Measurements from ENCODE around the gene DMRT3.

DMRT3 gene

GRCh38 chr9:948497-948896 lies 28.0 kb upstream of the DMRT3 start:
- no peak overlapping the region for H3K9ac ChIP-seq
- no peaks in the 10 kb centered on the region for H4K20me1 ChIP-seq (ENCODE audit: insufficient read depth)
- no peaks in the 10 kb centered on the region for H3K27me3 ChIP-seq (ENCODE audit: insufficient read depth, low read depth)
- no peak overlapping the region for H3K4me2 ChIP-seq
- H3K36me3 ChIP-seq (ENCODE audit: insufficient read depth), result no peaks in the 10 kb centered on the region
- H2AFZ ChIP-seq (ENCODE audit: low read depth), result no peak overlapping the region
- H3K79me2 ChIP-seq (ENCODE audit: insufficient read depth, low read depth), result no peaks in the 10 kb centered on the region
- TF ChIP-seq, protein P1, sequence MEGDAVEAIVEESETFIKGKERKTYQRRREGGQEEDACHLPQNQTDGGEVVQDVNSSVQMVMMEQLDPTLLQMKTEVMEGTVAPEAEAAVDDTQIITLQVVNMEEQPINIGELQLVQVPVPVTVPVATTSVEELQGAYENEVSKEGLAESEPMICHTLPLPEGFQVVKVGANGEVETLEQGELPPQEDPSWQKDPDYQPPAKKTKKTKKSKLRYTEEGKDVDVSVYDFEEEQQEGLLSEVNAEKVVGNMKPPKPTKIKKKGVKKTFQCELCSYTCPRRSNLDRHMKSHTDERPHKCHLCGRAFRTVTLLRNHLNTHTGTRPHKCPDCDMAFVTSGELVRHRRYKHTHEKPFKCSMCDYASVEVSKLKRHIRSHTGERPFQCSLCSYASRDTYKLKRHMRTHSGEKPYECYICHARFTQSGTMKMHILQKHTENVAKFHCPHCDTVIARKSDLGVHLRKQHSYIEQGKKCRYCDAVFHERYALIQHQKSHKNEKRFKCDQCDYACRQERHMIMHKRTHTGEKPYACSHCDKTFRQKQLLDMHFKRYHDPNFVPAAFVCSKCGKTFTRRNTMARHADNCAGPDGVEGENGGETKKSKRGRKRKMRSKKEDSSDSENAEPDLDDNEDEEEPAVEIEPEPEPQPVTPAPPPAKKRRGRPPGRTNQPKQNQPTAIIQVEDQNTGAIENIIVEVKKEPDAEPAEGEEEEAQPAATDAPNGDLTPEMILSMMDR (conservative IDR thresholded peaks at IDR 0.05; ENCODE audit: low read depth, low read length), result no peak
- no peak overlapping the region for H3K4me3 ChIP-seq (IDR thresholded peaks at IDR 0.05; ENCODE audit: insufficient read depth, low read depth, low read length)
- no peak overlapping the region for H3K27ac ChIP-seq
- no peaks in the 10 kb centered on the region for H3K4me1 ChIP-seq (ENCODE audit: low read depth, poor library complexity, severe bottlenecking)

- TF ChIP-seq, protein P1 (conservative IDR thresholded peaks at IDR 0.05; ENCODE audit: low read depth, low read length), result no peak
- Histone ChIP-seq H3K27ac (no peak overlapping the region), H3K27me3 (ENCODE audit: insufficient read depth, low read depth) (no peaks in the 10 kb centered on the region), H3K79me2 (ENCODE audit: insufficient read depth, low read depth) (no peaks in the 10 kb centered on the region), H2AFZ (ENCODE audit: low read depth) (no peak overlapping the region), H3K4me2 (no peak overlapping the region), H3K4me3 (IDR thresholded peaks at IDR 0.05; ENCODE audit: insufficient read depth, low read depth, low read length) (no peak overlapping the region), H3K4me1 (ENCODE audit: low read depth, poor library complexity, severe bottlenecking) (no peaks in the 10 kb centered on the region), H4K20me1 (ENCODE audit: insufficient read depth) (no peaks in the 10 kb centered on the region), H3K9ac (no peak overlapping the region), H3K36me3 (ENCODE audit: insufficient read depth) (no peaks in the 10 kb centered on the region)
Measured at GRCh38 chr9:950139-950538, 26.3 kb upstream of the DMRT3 start.

DNA sequence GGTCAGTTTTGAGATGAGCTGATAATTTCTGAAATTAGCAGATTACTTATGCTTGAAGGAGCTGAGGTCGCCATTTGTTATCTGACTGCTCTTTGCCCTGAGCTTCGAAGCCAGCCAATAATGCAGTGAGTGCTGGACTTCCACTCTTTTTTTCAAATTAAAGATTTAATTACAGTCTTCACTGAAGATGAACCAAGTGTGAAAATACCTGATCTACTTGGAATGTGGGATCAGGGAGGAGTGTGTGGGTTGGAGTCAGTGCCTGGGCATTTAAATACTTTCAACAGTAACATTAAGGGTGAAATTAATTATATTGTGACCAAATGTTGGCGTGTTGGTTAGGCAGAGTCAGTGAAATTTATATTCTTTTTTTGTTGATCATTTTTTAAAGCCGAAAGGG lies 23.9 kb upstream of the DMRT3 start:
- H3K36me3 ChIP-seq (ENCODE audit: insufficient read depth), result no peaks in the 10 kb centered on the region
- H3K27me3 ChIP-seq (ENCODE audit: insufficient read depth, low read depth), result no peaks in the 10 kb centered on the region
- H3K27ac ChIP-seq, result no peak overlapping the region
- H2AFZ ChIP-seq (ENCODE audit: low read depth), result no peak overlapping the region
- no peak overlapping the region for H3K4me2 ChIP-seq
- no peaks in the 10 kb centered on the region for H3K79me2 ChIP-seq (ENCODE audit: insufficient read depth, low read depth)
- H3K9ac ChIP-seq, result no peak overlapping the region
- H3K4me3 ChIP-seq (IDR thresholded peaks at IDR 0.05; ENCODE audit: insufficient read depth, low read depth, low read length), result no peak overlapping the region
- H4K20me1 ChIP-seq (ENCODE audit: insufficient read depth), result no peaks in the 10 kb centered on the region
- TF ChIP-seq, protein P1 (conservative IDR thresholded peaks at IDR 0.05; ENCODE audit: low read depth, low read length), result no peak
- no peaks in the 10 kb centered on the region for H3K4me1 ChIP-seq (ENCODE audit: low read depth, poor library complexity, severe bottlenecking)

DNA sequence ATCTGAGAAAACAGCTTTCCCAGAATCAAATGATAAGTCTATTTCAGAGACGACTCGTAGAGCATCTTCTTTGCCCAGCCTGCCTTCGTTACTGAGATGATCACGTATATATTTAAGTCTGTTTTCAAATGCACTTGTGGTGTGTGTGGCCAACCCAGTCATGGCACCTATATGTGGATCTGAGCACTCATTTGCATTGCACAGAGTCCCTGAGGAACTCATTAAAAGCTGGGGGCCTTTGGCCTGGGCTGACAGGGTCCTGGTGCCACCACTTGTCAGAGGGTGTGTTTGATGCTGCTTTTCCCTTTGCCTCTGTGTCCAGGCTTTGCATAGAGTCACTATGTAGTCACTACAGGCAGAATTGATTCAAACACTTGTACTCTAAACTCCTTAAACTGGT lies 17.4 kb upstream of the DMRT3 start:
- Histone ChIP-seq H3K36me3 (ENCODE audit: insufficient read depth) (no peaks in the 10 kb centered on the region), H3K4me3 (IDR thresholded peaks at IDR 0.05; ENCODE audit: insufficient read depth, low read depth, low read length) (no peak overlapping the region), H3K79me2 (ENCODE audit: insufficient read depth, low read depth) (no peaks in the 10 kb centered on the region), H3K27me3 (ENCODE audit: insufficient read depth, low read depth) (no peaks in the 10 kb centered on the region), H3K9ac (no peak overlapping the region), H3K27ac (no peak overlapping the region), H3K4me2 (no peak overlapping the region), H4K20me1 (ENCODE audit: insufficient read depth) (no peaks in the 10 kb centered on the region), H3K4me1 (ENCODE audit: low read depth, poor library complexity, severe bottlenecking) (no peaks in the 10 kb centered on the region), H2AFZ (ENCODE audit: low read depth) (no peak overlapping the region)
- TF ChIP-seq, protein P1 (conservative IDR thresholded peaks at IDR 0.05; ENCODE audit: low read depth, low read length), result no peak

All from KMS-11 (cell line).